ENCODE data around the gene KNCN. TPM values are rescaled to one million over a fixed set of nuclear protein-coding genes. Genes with fewer than 3 reads are reported as not detected.

KNCN gene
- total RNA-seq, 1 experiment from 2014 or later = not detected

- H3K23ac ChIP-seq (ENCODE audit: insufficient read length, low read depth, low read length) = no peak overlapping the region
- H4K91ac ChIP-seq (ENCODE audit: insufficient read length, low read depth, low read length) = no peak overlapping the region
- H3K9ac ChIP-seq (ENCODE audit: extremely low read depth, insufficient read length, low read length) = no peak overlapping the region
- H4K5ac ChIP-seq (ENCODE audit: insufficient read length, low read depth, low read length) = no peak overlapping the region
- no peak overlapping the region for H3K27ac ChIP-seq (ENCODE audit: insufficient read length, low read depth, low read length)
- no peak overlapping the region for H2BK120ac ChIP-seq (ENCODE audit: low read depth, low read length, poor library complexity, severe bottlenecking)
- H3K18ac ChIP-seq (ENCODE audit: insufficient read length, low read depth, low read length) = no peak overlapping the region
- peaks cover 94% of the 10 kb centered on the region for H3K27me3 Mint-ChIP-seq (ENCODE audit: low read depth)
- no peaks in the 10 kb centered on the region for H3K79me2 ChIP-seq (ENCODE audit: insufficient read depth, low read length)
- no peak for DNase-seq
- H2AK5ac ChIP-seq (ENCODE audit: insufficient read length, low read length) = no peak overlapping the region
- H3K4me2 ChIP-seq (ENCODE audit: insufficient read depth, insufficient read length, low read length) = no peak overlapping the region
- H4K20me1 ChIP-seq (ENCODE audit: control insufficient read depth, insufficient read depth, insufficient read length) = no peaks in the 10 kb centered on the region
- no peak overlapping the region for H3K14ac ChIP-seq (ENCODE audit: insufficient read depth, low read length)
- peaks cover 3% of the 10 kb centered on the region for H3K23me2 ChIP-seq (ENCODE audit: insufficient read length, low read depth, low read length, poor library complexity, severe bottlenecking)
- H4K8ac ChIP-seq (replicated peaks; ENCODE audit: insufficient read length, low read depth, low read length) = no peak overlapping the region
- no peak overlapping the region for H2BK5ac ChIP-seq (ENCODE audit: insufficient read length, low read length)
- peaks cover 4 to 10% of the 10 kb centered on the region in 2 experiments; a peak in 3 of 4 replicates for H3K4me1 Mint-ChIP-seq
- no peak overlapping the region for H3T11ph ChIP-seq (ENCODE audit: low read length)
- H2BK12ac ChIP-seq (ENCODE audit: insufficient read length, low read depth, low read length) = no peak overlapping the region
- H3K27me3 ChIP-seq (ENCODE audit: insufficient read depth, low read length) = peaks cover 28% of the 10 kb centered on the region
- no CpG with 5 or more reads among the region's 1 CpG for WGBS (ENCODE audit: extremely low coverage, insufficient read length, low lambda C conversion rate)
- no peaks in the 10 kb centered on the region for H3K9me3 ChIP-seq (ENCODE audit: control insufficient read depth, low read depth, low read length)
- no peaks in the 10 kb centered on the region for H3K79me1 ChIP-seq (ENCODE audit: insufficient read depth, low read depth, low read length, poor library complexity, severe bottlenecking)
- no peak overlapping the region for H3K4me3 Mint-ChIP-seq
- TF ChIP-seq CTCF (conservative IDR thresholded peaks at IDR 0.05) = no peak
- no peak overlapping the region for H3K27ac Mint-ChIP-seq
- no peaks in the 10 kb centered on the region for H3K4me1 ChIP-seq (ENCODE audit: insufficient read depth, low read length)
- peaks cover 0 to 2% of the 10 kb centered on the region in 2 experiments; a peak in 2 of 5 replicates for H3K9me3 Mint-ChIP-seq
- no peak overlapping the region for H3K4ac ChIP-seq (ENCODE audit: low read depth, low read length)
- no peak overlapping the region for H2BK15ac ChIP-seq (ENCODE audit: low read depth, low read length)
- no peak overlapping the region for H2BK20ac ChIP-seq (ENCODE audit: low read depth, low read length, poor library complexity, severe bottlenecking)
- H3K36me3 Mint-ChIP-seq (ENCODE audit: insufficient read depth in 1 of 3, low read depth in 3 of 3) = no peaks in the 10 kb centered on the region
- H2AFZ ChIP-seq (ENCODE audit: low read length) = no peak overlapping the region
- no peak overlapping the region for H3K56ac ChIP-seq (ENCODE audit: insufficient read length, low read depth, low read length)
Measured at GRCh38 chr1:46536527-46536926, 14.9 kb downstream of the KNCN start.
